Ammon's horn (tissue), 1 donor: ENCODE measurements around the gene FUOM.

Source experiments
- DNase-seq: peaks from one replicate; pipeline ENCODE4 v3.0.0-alpha.2; 2016; ENCODE audit warnings: low spot score

FUOM gene

GRCh38 chr10:133366751-133367150 lies 8.9 kb upstream of the FUOM start:
- DNase-seq, result no peak

- DNase-seq, result no peak
These were observed 8.3 kb upstream of the FUOM start for GRCh38 chr10:133366130-133366478.

GRCh38 chr10:133365461-133366129 lies 7.8 kb upstream of the FUOM start:
- no peak for DNase-seq

GRCh38 chr10:133364645-133365431 lies 7.0 kb upstream of the FUOM start:
- no peak for DNase-seq

- DNase-seq, result no peak
These were observed 5.0 kb upstream of the FUOM start for GRCh38 chr10:133362846-133363245.

GRCh38 chr10:133361773-133362441 lies 4.1 kb upstream of the FUOM start:
- no peak for DNase-seq

- DNase-seq, result no peak
These were observed 3.4 kb upstream of the FUOM start for GRCh38 chr10:133361227-133361626.

GRCh38 chr10:133359972-133360610 lies 2.3 kb upstream of the FUOM start:
- DNase-seq, result no peak

GRCh38 chr10:133359554-133359971 lies 1.7 kb upstream of the FUOM start:
- no peak for DNase-seq

- no peak for DNase-seq
These were observed 1.1 kb upstream of the FUOM start for GRCh38 chr10:133358925-133359310.

- no peak for DNase-seq
These were observed 524 bp upstream of the FUOM start for GRCh38 chr10:133358162-133358924.

GRCh38 chr10:133356549-133357284 lies 1.1 kb downstream of the FUOM start:
- DNase-seq, result no peak

GRCh38 chr10:133355991-133356390 lies 1.8 kb downstream of the FUOM start:
- no peak for DNase-seq

- DNase-seq, result no peak
These were observed 2.6 kb downstream of the FUOM start for GRCh38 chr10:133355266-133355665.

GRCh38 chr10:133354672-133355240 lies 3.1 kb downstream of the FUOM start:
- no peak for DNase-seq

GRCh38 chr10:133353988-133354605 lies 3.7 kb downstream of the FUOM start:
- no peak for DNase-seq

- no peak for DNase-seq
These were observed 4.4 kb downstream of the FUOM start for GRCh38 chr10:133353202-133353959.

- no peak for DNase-seq
These were observed 6.2 kb downstream of the FUOM start for GRCh38 chr10:133351408-133352318.

- DNase-seq, result no peak
These were observed 6.9 kb downstream of the FUOM start for GRCh38 chr10:133350950-133351329.
